Osteocyte (in vitro differentiated cells): ENCODE data around the gene SIGLEC7. TPM values are rescaled to one million over a fixed set of nuclear protein-coding genes. Genes with fewer than 3 reads are reported as not detected.

Experiments
- DNase-seq: peaks from one replicate; pipeline ENCODE4 v3.0.0; 2021; ENCODE audit warnings: mixed read lengths; ENCODE audit not compliant: unreplicated experiment; ENCODE audit errors: extremely low spot score
- H3K27ac Mint-ChIP-seq: one replicate; pipeline ENCODE4 v1.8.0; 2021; ENCODE audit warnings: mild to moderate bottlenecking, mixed read lengths; ENCODE audit not compliant: unreplicated experiment
- H3K27me3 Mint-ChIP-seq: one replicate; pipeline ENCODE4 v1.8.0; 2021; ENCODE audit warnings: mixed read lengths; ENCODE audit not compliant: unreplicated experiment
- H3K36me3 Mint-ChIP-seq: one replicate; pipeline ENCODE4 v1.8.0; 2021; ENCODE audit warnings: mixed read lengths; ENCODE audit not compliant: unreplicated experiment
- H3K4me1 Mint-ChIP-seq: one replicate; pipeline ENCODE4 v1.8.0; 2021; ENCODE audit warnings: mixed read lengths; ENCODE audit not compliant: unreplicated experiment
- H3K4me3 Mint-ChIP-seq: one replicate; pipeline ENCODE4 v1.8.0; 2021; ENCODE audit warnings: mild to moderate bottlenecking, moderate library complexity, mixed read lengths; ENCODE audit not compliant: unreplicated experiment
- H3K9me3 Mint-ChIP-seq: one replicate; pipeline ENCODE4 v1.8.0; 2021; ENCODE audit warnings: mixed read lengths; ENCODE audit not compliant: unreplicated experiment
- CTCF ChIP-seq: fragments of 200-600 bp; sonication (generic); IDR thresholded peaks from 2 replicates; pipeline ENCODE4 v1.5.0; 2021; ENCODE audit warnings: antibody characterized with exemption, mild to moderate bottlenecking, moderate library complexity
- total RNA-seq: library from RNA; stranded (reverse); gene quantifications from 2 replicates; pipeline ENCODE4 v1.2.1, GENCODE V29; 2021

The SIGLEC7 gene
- total RNA-seq, 1 donor from 2014 or later = not detected

DNA sequence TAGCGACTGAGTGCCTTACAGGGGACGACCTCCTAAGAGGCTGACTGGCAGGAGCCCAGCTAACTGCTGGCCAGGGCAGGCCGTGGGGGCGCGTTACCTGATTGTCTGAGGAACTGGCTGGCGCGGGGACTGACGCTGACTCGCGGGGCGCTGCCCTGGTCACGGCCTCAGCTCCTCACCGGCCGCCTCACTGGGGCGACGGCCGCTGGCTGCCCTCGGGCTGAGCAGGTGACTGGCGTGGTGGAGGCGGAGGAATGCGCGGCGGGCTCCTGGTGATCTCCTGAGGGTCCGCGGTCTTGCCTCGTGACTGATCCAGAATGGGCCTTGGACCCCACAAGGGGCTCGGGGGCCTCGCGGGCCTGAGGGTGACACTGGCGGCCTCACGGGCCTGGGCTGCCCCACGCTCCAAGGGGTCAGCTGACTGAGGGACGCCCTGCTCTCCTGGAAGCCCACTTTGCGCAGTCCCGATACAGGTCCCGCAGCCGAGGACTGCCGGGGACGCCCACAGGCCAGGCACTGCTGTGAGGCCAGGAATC is 39.3 kb downstream of the SIGLEC7 start:
- no peaks in the 10 kb centered on the region for H3K27me3 Mint-ChIP-seq
- H3K9me3 Mint-ChIP-seq = no peaks in the 10 kb centered on the region
- no peak overlapping the region for H3K4me3 Mint-ChIP-seq
- H3K36me3 Mint-ChIP-seq = no peaks in the 10 kb centered on the region
- H3K4me1 Mint-ChIP-seq = no peaks in the 10 kb centered on the region
- no peak for TF ChIP-seq CTCF
- no peak overlapping the region for H3K27ac Mint-ChIP-seq
- no peak for DNase-seq

DNA sequence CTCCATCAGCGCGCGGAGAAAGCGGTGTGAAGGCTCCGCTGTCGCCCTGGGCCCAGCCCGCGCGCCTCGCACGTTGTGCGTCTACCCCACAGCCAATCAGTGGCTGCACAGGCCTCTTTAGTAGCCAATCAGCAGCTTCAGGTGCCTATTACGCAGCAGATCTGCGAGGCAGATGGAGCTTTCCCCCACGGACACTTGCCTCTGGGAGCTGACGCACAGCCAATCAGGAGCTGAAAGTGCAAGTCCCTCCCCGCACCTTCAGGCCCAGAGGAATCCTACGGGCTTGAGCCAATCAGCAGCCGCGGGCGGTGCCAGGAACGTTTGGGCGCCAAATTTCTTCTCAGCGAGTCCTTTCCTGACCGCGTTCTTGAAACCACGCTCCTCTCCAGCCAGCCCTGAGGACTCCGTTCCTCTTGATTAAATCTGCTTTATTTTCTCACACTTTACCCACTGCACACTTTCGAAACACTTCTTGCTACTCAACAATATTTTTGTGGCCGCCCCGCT is 39.9 kb downstream of the SIGLEC7 start:
- no peaks in the 10 kb centered on the region for H3K36me3 Mint-ChIP-seq
- H3K4me1 Mint-ChIP-seq = no peaks in the 10 kb centered on the region
- no peak overlapping the region for H3K4me3 Mint-ChIP-seq
- H3K27ac Mint-ChIP-seq = no peak overlapping the region
- no peak for DNase-seq
- H3K27me3 Mint-ChIP-seq = no peaks in the 10 kb centered on the region
- no peaks in the 10 kb centered on the region for H3K9me3 Mint-ChIP-seq
- no peak for TF ChIP-seq CTCF

DNA sequence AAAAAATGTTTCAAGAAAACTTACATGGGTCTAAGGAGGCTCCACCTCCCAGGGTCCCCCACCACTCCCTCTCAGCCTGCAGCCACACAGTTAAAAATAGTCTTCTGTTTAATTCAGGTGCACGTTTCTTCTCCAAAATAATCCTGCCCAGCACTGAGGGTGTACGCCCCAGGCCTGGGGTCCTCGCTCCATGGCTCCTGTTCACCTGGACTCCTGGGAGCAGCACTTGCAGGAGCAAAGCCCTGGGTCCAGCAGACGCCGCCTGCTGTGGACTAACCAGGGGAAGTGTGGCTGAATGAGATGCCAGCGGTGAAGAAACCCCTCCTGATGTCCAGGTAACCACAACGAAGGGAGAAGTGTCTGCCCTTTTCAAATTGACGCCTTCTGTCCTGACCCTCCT is 41.5 kb downstream of the SIGLEC7 start:
- TF ChIP-seq CTCF = no peak
- Mint-ChIP-seq H3K9me3 (no peaks in the 10 kb centered on the region), H3K36me3 (no peaks in the 10 kb centered on the region), H3K4me3 (no peak overlapping the region), H3K27me3 (no peaks in the 10 kb centered on the region), H3K4me1 (no peaks in the 10 kb centered on the region), H3K27ac (no peak overlapping the region)
- DNase-seq = no peak

DNA sequence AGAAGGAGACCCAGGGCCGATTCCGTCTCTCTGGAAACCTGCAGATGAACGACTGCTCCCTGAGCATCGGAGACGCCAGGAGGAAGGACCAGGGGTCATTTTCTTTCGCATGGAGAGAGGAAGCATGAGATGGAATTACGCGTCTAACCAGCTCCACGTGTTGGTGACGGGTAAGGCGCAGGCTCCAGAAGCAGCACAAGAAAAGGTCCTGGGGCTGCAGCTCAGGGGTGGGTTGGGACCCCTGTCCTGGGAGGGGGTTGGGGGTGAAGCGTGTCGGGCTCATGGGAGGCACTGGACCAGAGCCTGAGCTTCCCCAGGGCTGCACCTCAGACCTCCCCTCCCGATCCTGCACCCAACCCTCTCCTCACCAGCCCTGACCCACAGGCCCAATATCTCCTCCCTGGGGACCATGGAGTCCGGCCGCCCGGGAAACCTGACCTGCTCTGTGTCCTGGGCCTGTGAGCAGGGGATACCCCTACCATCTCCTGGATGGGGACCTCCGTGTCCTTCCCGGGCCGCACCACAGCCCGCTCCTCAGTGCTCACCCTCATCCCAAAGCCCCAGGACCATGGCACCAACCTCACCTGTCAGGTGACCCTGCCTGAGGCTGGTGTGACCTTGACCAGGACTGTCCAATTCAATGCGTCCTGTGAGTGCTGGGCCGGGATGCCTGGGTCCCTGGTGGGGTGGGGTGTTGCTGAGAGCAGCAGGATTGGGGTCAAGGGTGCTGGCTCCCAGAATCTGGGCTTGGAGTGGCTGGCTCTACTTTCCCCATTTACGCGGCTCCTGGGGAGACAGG is 43.2 kb downstream of the SIGLEC7 start:
- Mint-ChIP-seq H3K4me3 (no peak overlapping the region), H3K27me3 (no peaks in the 10 kb centered on the region), H3K27ac (no peak overlapping the region), H3K4me1 (no peaks in the 10 kb centered on the region), H3K9me3 (no peaks in the 10 kb centered on the region), H3K36me3 (no peaks in the 10 kb centered on the region)
- no peak for TF ChIP-seq CTCF
- peak; percentile 82 for DNase-seq

DNA sequence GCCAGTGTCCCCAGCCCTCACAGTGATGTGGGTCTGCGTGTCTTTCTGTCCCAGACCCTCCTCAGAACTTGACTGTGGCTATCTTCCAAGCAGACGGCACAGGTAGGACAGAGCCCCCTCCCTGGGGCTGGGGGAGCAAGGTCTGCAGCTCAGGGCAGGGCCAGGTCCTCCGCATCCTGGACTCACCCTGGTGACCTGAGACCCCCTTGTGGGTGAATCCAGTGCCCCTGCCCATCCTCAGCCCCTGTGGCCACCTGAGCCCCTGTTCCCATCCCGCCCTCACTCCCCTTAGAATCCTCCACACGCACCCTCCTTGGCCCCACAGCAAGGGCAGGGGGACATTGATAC is 43.7 kb downstream of the SIGLEC7 start:
- DNase-seq = peak; percentile 78
- H3K27me3 Mint-ChIP-seq = no peaks in the 10 kb centered on the region
- no peak for TF ChIP-seq CTCF
- no peak overlapping the region for H3K4me3 Mint-ChIP-seq
- no peaks in the 10 kb centered on the region for H3K36me3 Mint-ChIP-seq
- no peaks in the 10 kb centered on the region for H3K4me1 Mint-ChIP-seq
- no peak overlapping the region for H3K27ac Mint-ChIP-seq
- no peaks in the 10 kb centered on the region for H3K9me3 Mint-ChIP-seq
